ENCODE results near the gene GPC3.

- no peak for TF ChIP-seq ZBTB17 (tag by site-specific recombination; IDR thresholded peaks at IDR 0.05)
- no peak for TF ChIP-seq ZNF292 (tag by site-specific recombination; IDR thresholded peaks at IDR 0.05; ENCODE audit: borderline replicate concordance, low read depth)
- TF ChIP-seq CTCF (tag by site-specific recombination; IDR thresholded peaks at IDR 0.05) = no peak
- no peak for TF ChIP-seq KLF17 (tag by site-specific recombination; IDR thresholded peaks at IDR 0.05)
- no peak for TF ChIP-seq ZSCAN23 (tag by site-specific recombination; IDR thresholded peaks at IDR 0.05)
Observed at GRCh38 chrX:133563705-133564104, 421.7 kb downstream of the GPC3 start.

Measured in HEK293 (cell line).